RWPE2 (cell line): ENCODE results near the gene PLD5.
A peak's percentile ranks its signal among the peaks of the same experiment; 100 is the strongest.
"Not testable (repeated sequence)": the region's sequence is repeated elsewhere in the genome, so short reads cannot be mapped to it uniquely, and the experiment has no call there.

Experiments
- ATAC-seq: fragments of 200-7000 bp; cut with Tn5 transposase; 3 replicates; pipeline ENCODE4 v1.9.1; 2021; ENCODE audit warnings: low read depth
- DNase-seq: peaks from one replicate; pipeline ENCODE4 v3.0.0-alpha.2; 2020; ENCODE audit warnings: low spot score
- H3K27ac ChIP-seq: fragments of 450-650 bp; 2 replicates; pipeline ENCODE4 v1.5.1; 2017; ENCODE audit warnings: mild to moderate bottlenecking; ENCODE audit not compliant: poor library complexity, severe bottlenecking
- H3K27me3 ChIP-seq: fragments of 250-450 bp; sonication (Bioruptor Pico); 2 replicates; pipeline ENCODE4 v1.5.1; 2021; ENCODE audit warnings: mild to moderate bottlenecking, moderate library complexity; ENCODE audit not compliant: insufficient read depth, poor library complexity, severe bottlenecking
- H3K36me3 ChIP-seq: fragments of 250-450 bp; sonication (Bioruptor Pico); 2 replicates; pipeline ENCODE4 v1.5.1; 2020; ENCODE audit warnings: low read depth, mild to moderate bottlenecking, moderate library complexity
- H3K4me1 ChIP-seq: fragments of 250-450 bp; sonication (Bioruptor Pico); 2 replicates; pipeline ENCODE4 v1.5.1; 2021; ENCODE audit warnings: mild to moderate bottlenecking, moderate library complexity; ENCODE audit not compliant: insufficient read depth, poor library complexity, severe bottlenecking
- H3K4me3 ChIP-seq: fragments of 250-450 bp; sonication (Bioruptor Pico); 2 replicates; pipeline ENCODE4 v1.5.1; 2021; ENCODE audit warnings: mild to moderate bottlenecking, moderate library complexity; ENCODE audit not compliant: severe bottlenecking
- H3K9me3 ChIP-seq: fragments of 250-450 bp; sonication (Bioruptor Pico); 2 replicates; pipeline ENCODE4 v1.5.1; 2021; ENCODE audit warnings: mild to moderate bottlenecking, moderate library complexity; ENCODE audit not compliant: severe bottlenecking
- TF ChIP-seq, protein P1 (sequence below): fragments of 450-650 bp; IDR thresholded peaks from one replicate; pipeline ENCODE4 v1.5.1; 2017; ENCODE audit warnings: mild to moderate bottlenecking, moderate library complexity; ENCODE audit not compliant: poor library complexity, severe bottlenecking

The PLD5 gene

GRCh38 chr1:242237051-242237450, 287.4 kb downstream of the PLD5 start:
- no peaks in the 10 kb centered on the region for H3K9me3 ChIP-seq
- TF ChIP-seq, protein P1, sequence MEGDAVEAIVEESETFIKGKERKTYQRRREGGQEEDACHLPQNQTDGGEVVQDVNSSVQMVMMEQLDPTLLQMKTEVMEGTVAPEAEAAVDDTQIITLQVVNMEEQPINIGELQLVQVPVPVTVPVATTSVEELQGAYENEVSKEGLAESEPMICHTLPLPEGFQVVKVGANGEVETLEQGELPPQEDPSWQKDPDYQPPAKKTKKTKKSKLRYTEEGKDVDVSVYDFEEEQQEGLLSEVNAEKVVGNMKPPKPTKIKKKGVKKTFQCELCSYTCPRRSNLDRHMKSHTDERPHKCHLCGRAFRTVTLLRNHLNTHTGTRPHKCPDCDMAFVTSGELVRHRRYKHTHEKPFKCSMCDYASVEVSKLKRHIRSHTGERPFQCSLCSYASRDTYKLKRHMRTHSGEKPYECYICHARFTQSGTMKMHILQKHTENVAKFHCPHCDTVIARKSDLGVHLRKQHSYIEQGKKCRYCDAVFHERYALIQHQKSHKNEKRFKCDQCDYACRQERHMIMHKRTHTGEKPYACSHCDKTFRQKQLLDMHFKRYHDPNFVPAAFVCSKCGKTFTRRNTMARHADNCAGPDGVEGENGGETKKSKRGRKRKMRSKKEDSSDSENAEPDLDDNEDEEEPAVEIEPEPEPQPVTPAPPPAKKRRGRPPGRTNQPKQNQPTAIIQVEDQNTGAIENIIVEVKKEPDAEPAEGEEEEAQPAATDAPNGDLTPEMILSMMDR: no peak

GRCh38 chr1:242228991-242229390, 295.5 kb downstream of the PLD5 start:
- Histone ChIP-seq H3K4me3 (no peak overlapping the region), H3K4me1 (peaks cover 20% of the 10 kb centered on the region)
- peak; percentile 45; the same call in 2 of the 3 replicates for ATAC-seq

More at GRCh38 chr1:242237051-242237450, 287.4 kb downstream of the PLD5 start:
- ATAC-seq: no peak
- Histone ChIP-seq H3K4me1 (no peaks in the 10 kb centered on the region), H3K4me3 (no peak overlapping the region), H3K36me3 (no peaks in the 10 kb centered on the region), H3K27me3 (no peaks in the 10 kb centered on the region), H3K27ac (no peak overlapping the region)
- no peak for DNase-seq

DNA sequence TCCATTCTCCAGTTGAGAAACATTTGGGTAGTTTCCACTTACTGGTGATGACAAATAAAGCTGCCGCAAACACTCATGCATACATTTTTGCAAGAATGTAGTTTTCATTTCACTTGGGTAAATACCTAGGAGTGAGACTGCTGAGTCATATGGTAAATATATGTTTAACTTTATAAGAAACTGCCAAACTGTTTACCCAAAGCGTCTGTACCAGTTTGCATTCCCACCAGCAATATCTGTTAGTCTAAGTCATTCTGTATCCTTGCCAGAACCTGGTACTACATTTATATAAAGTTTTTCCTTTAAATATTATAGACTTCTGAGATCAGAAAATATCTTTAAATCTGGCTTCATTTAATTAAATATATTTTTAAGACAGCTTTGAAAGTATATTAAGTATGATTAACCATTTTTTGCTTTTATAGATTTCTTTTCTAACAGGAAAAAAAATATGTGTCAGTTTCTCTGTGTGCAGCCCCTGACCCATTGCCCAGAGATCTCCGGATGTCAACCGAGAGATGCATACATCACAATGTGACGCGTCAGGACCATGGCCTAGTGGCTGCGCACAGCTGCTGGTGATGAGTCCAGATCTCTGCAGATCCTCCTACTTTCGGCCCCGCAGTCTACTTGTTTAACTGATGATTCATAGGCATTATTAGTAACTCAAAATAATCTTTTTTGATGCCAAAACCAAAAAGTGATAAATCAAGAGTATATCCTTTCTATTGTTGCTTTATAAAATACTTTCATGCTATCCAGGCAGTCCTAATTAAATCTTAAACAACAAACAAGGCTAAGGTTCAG, 298.5 kb downstream of the PLD5 start:
- TF ChIP-seq, protein P1: no peak
- Histone ChIP-seq H3K27ac (peak overlapping the region; percentile 47), H3K27me3 (no peaks in the 10 kb centered on the region), H3K4me1 (peaks cover 20% of the 10 kb centered on the region), H3K4me3 (no peak overlapping the region), H3K9me3 (no peaks in the 10 kb centered on the region), H3K36me3 (no peaks in the 10 kb centered on the region)
- ATAC-seq: peak; percentile 91
- peak; percentile 66 for DNase-seq

More at GRCh38 chr1:242228991-242229390, 295.5 kb downstream of the PLD5 start:
- Histone ChIP-seq H3K27ac (no peak overlapping the region), H3K27me3 (no peaks in the 10 kb centered on the region), H3K36me3 (no peaks in the 10 kb centered on the region), H3K9me3 (no peaks in the 10 kb centered on the region)
- DNase-seq: no peak
- TF ChIP-seq, protein P1: no peak

DNA sequence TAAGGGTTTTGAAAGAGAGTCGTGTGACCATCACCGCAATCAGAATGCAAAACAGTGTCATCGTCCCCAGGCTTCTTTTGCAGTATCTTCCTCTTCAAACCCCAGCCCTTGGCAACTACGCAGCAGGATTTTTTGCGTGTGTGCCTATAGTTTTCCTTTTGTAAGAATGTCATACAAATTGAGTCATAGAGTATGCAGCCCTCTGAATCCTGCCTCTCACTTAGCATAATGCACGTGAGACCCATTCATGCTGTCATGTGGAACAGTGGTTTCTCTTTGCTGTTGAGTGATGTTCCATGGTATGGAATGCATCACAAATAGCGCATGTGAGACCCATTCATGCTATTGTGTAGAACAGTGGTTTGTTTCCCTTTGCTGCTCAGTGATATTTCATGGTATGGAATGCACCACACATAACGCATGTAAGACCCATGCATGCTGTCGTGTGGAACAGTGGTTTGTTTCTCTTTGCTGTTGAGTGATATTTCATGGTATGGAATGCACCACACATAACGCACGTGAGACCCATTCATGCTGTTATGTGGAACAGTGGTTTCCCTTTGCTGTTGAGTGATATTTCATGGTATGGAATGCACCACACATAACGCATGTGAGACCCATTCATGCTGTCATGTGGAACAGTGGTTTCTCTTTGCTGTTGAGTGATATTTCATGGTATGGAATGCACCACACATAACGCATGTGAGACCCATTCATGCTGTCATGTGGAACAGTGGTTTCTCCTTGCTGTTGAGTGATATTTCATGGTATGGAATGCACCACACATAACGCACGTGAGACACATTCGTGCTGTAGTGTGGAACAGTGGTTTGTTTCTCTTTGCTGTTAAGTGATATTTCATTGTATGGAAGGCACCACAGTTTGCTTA, 299.4 kb downstream of the PLD5 start:
- H3K36me3 ChIP-seq, H3K9me3 ChIP-seq, H3K4me3 ChIP-seq, DNase-seq, ATAC-seq, H3K27me3 ChIP-seq: not testable (repeated sequence)
- Histone ChIP-seq H3K27ac (peak overlapping the region; percentile 47), H3K4me1 (peaks cover 20% of the 10 kb centered on the region)

GRCh38 chr1:242224461-242224860, 300.0 kb downstream of the PLD5 start:
- TF ChIP-seq, protein P1: no peak
- Histone ChIP-seq H3K4me3 (no peak overlapping the region), H3K36me3 (no peaks in the 10 kb centered on the region), H3K27me3 (no peaks in the 10 kb centered on the region), H3K9me3 (no peaks in the 10 kb centered on the region), H3K4me1 (peaks cover 19% of the 10 kb centered on the region), H3K27ac (no peak overlapping the region)
- ATAC-seq: no peak
- DNase-seq: no peak
